Measurements from ENCODE around the gene PPP1R3E. TPM values are rescaled to one million over a fixed set of nuclear protein-coding genes. Genes with fewer than 3 reads are reported as not detected.

PPP1R3E gene
- total RNA-seq, 1 donor from 2014 or later, result 4.7 TPM

DNA sequence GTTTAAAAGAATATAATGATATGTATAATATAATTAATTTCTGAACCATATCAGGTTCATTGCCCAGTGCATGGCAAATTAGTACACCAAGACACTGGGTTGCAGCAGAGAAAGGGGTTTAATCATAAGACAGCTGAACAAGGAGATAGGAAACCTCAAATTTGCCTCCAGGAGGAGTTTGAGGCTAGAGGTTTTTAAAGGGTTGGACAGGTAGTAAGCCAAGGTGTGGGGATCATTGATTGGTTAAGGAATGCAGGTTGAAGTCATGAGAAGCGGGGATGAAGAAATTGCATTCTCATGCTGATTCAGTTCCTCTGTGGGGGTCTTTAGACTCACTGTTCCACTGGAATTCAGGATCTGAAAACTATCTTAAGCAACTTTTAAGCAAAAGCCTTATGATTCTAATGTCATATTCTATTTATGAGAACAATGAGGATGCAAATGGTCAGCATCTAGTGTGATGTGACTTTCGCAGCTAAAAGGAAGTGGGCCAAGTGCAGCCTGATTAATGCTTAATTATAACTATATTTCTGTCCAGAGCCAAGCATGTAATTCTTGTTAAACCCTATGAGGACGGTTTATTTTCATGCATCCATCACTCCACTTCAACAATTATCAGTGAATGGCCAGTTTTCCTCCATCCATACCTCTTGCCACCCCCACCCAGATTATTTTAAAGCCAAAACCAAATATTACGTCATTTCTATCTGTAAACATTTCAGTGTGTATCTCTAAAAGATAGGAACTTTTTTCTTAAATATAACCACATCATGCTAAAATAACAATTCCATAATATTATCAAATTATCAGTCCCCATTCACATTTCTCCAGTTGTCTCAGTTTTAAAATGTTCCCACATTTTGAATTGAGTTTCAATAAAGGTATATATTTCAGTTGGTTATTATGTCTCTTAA, 50.0 kb downstream of the PPP1R3E start:
- DNase-seq (ENCODE audit: extremely low read depth, low read depth, low spot score), result no peak

DNA sequence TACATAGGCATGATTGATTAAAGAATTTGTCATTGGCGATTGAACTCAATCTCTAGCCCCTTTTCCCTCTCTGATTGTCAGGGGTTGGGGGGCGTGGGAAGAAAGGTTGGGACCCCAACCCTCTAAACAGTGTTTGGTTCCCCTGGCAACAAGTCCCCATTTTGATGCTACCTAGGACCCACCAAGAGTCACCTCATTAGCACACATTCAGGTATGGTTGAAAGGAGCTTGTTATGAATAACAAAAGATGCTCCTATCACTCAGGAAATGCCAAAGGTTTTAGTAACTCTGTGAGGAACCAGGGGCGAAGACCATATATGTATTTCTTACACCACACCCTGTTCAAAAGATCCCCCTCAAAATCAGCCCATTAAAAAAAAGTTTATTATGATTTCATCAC, 50.7 kb downstream of the PPP1R3E start:
- no peak for DNase-seq (ENCODE audit: extremely low read depth, low read depth, low spot score)

DNA sequence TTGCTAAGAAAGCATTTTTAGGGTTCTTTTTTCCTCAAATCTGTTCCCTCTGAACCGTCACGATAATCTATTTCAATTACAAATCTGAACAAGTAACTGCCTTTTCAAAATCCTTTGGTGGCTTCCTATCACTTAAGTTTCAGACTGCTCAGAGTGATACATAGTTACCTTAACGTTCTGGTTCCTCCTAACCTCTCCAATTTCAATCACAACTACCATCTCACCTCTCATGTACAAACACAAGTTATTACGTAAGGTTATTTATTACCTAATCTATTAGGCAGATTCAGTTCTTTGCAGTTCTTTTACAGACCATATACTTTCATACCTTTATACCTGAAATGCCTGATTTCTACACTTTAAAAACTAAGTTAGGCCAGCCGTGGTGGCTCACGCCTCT, 52.8 kb downstream of the PPP1R3E start:
- DNase-seq (ENCODE audit: extremely low read depth, low read depth, low spot score), result no peak

DNA sequence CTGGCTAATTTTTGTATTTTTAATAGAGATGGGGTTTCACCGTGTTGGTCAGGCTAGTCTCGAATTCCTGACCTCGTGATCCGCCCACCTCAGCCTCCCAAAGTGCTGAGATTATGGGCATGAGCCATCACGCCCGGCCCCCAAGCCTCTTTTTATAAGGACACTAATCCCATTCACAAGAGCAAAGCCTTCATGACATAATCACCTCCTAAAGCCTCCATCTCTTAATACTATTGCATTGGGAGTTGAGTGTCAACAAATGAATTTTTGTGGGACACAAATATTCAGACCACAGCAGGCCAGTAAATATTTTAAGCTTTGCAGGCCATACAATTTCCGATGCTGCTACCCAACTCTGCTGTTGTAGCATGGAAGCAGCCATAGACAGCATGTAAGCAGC, 54.1 kb downstream of the PPP1R3E start:
- no peak for DNase-seq (ENCODE audit: extremely low read depth, low read depth, low spot score)

Other genes starting within 250 kb of the PPP1R3E start
- gene CDH24, start 245.3 kb downstream of the PPP1R3E start, total RNA-seq, result 8.9 and 11.9 TPM in 2 replicates
- gene ACIN1, start 207.7 kb downstream of the PPP1R3E start, total RNA-seq, result 91.2 and 142 TPM in 2 replicates
- 41.0 and 73.7 TPM in 2 replicates for gene C14orf119, start 207.4 kb downstream of the PPP1R3E start, total RNA-seq
- gene CIROP, start 197.9 kb downstream of the PPP1R3E start, total RNA-seq, result not detected in 2 replicates
- not detected in 2 replicates for gene CEBPE, start 183.6 kb downstream of the PPP1R3E start, total RNA-seq
- 0.29 TPM in 1 of 2 replicates, not detected in the other for gene SLC7A8, start 119.2 kb downstream of the PPP1R3E start, total RNA-seq
- not detected in 2 replicates for gene RNF212B, start 64.9 kb downstream of the PPP1R3E start, total RNA-seq
- 13.8 and 14.6 TPM in 2 replicates for gene HOMEZ, start 16.7 kb downstream of the PPP1R3E start, total RNA-seq
- 12.6 and 23.5 TPM in 2 replicates for gene BCL2L2, start 4.0 kb upstream of the PPP1R3E start, total RNA-seq
- 60.7 and 79.2 TPM in 2 replicates for gene PABPN1, start 18.6 kb upstream of the PPP1R3E start, total RNA-seq
- 1.2 and 7.3 TPM in 2 replicates for gene SLC22A17, start 50.0 kb upstream of the PPP1R3E start, total RNA-seq
- 0.24 and 0.82 TPM in 2 replicates for gene EFS, start 62.3 kb upstream of the PPP1R3E start, total RNA-seq
- not detected in 2 replicates for gene IL25, start 70.0 kb upstream of the PPP1R3E start, total RNA-seq
- not detected in 2 replicates for gene CMTM5, start 74.2 kb upstream of the PPP1R3E start, total RNA-seq
- gene MYH6, start 105.4 kb upstream of the PPP1R3E start, total RNA-seq, result not detected in 2 replicates
- gene MYH7, start 132.8 kb upstream of the PPP1R3E start, total RNA-seq, result not detected in 2 replicates
- 24.6 and 26.5 TPM in 2 replicates for gene NGDN, start 166.8 kb upstream of the PPP1R3E start, total RNA-seq
- gene ZFHX2, start 248.9 kb upstream of the PPP1R3E start, total RNA-seq, result 0.93 and 1.8 TPM in 2 replicates

Data from glomerular endothelial cell (primary cell).